ENCODE results near the gene C11orf86.
A peak's percentile ranks its signal among the peaks of the same experiment; 100 is the strongest.

C11orf86 gene

GRCh38 chr11:67022961-67023956 lies 48.2 kb downstream of the C11orf86 start, which contains the start of gene SYT12:
Gene SYT12, plus strand, starts transcription at chr11:67023134. Its CDS starts 7,011 bp downstream, at chr11:67030145.
- no peak for TF ChIP-seq Cebpa-rat (IDR thresholded peaks at IDR 0.05)
- Histone ChIP-seq H3K36me3 (no peaks in the 10 kb centered on the region), H4K20me1 (peaks cover 39% of the 10 kb centered on the region), H3K4me3 (no peak within 1 kb of the TSS), H3K4me1 (peaks cover 35% of the 10 kb centered on the region), H3K4me2 (peak within 1 kb of the TSS; percentile 59), H3K27ac (no peak within 1 kb of the TSS), H3K27me3 (peaks cover 61% of the 10 kb centered on the region), H3K9ac (no peak within 1 kb of the TSS), H3K9me3 (no peaks in the 10 kb centered on the region)

- TF ChIP-seq Cebpa-rat (IDR thresholded peaks at IDR 0.05), result no peak
- H4K20me1 ChIP-seq, result peaks cover 39% of the 10 kb centered on the region
- H3K4me1 ChIP-seq, result peaks cover 39% of the 10 kb centered on the region
- H3K36me3 ChIP-seq, result no peaks in the 10 kb centered on the region
- peaks cover 61% of the 10 kb centered on the region for H3K27me3 ChIP-seq
- peak overlapping the region; percentile 59 for H3K4me2 ChIP-seq
- H3K9me3 ChIP-seq, result no peaks in the 10 kb centered on the region
- H3K4me3 ChIP-seq, result no peak overlapping the region
- no peak overlapping the region for H3K9ac ChIP-seq
- no peak overlapping the region for H3K27ac ChIP-seq
These were observed 48.9 kb downstream of the C11orf86 start for GRCh38 chr11:67023957-67024353.

- H3K9ac ChIP-seq, result no peak overlapping the region
- H4K20me1 ChIP-seq, result peaks cover 39% of the 10 kb centered on the region
- no peak for TF ChIP-seq Cebpa-rat (IDR thresholded peaks at IDR 0.05)
- no peak overlapping the region for H3K27ac ChIP-seq
- no peak overlapping the region for H3K4me3 ChIP-seq
- H3K4me1 ChIP-seq, result peaks cover 39% of the 10 kb centered on the region
- peaks cover 61% of the 10 kb centered on the region for H3K27me3 ChIP-seq
- no peaks in the 10 kb centered on the region for H3K9me3 ChIP-seq
- H3K4me2 ChIP-seq, result peak overlapping the region; percentile 59
- H3K36me3 ChIP-seq, result no peaks in the 10 kb centered on the region
These were observed 49.3 kb downstream of the C11orf86 start for GRCh38 chr11:67024410-67024809.

- no peak overlapping the region for H3K4me3 ChIP-seq
- no peaks in the 10 kb centered on the region for H3K9me3 ChIP-seq
- peak overlapping the region; percentile 59 for H3K4me2 ChIP-seq
- H3K9ac ChIP-seq, result no peak overlapping the region
- H3K36me3 ChIP-seq, result no peaks in the 10 kb centered on the region
- H3K4me1 ChIP-seq, result peaks cover 42% of the 10 kb centered on the region
- H4K20me1 ChIP-seq, result peaks cover 39% of the 10 kb centered on the region
- H3K27ac ChIP-seq, result no peak overlapping the region
- H3K27me3 ChIP-seq, result peaks cover 61% of the 10 kb centered on the region
- no peak for TF ChIP-seq Cebpa-rat (IDR thresholded peaks at IDR 0.05)
These were observed 49.9 kb downstream of the C11orf86 start for GRCh38 chr11:67024966-67025365.

- Histone ChIP-seq H3K9ac (no peak overlapping the region), H4K20me1 (peaks cover 39% of the 10 kb centered on the region), H3K27me3 (peaks cover 61% of the 10 kb centered on the region), H3K4me2 (no peak overlapping the region), H3K36me3 (no peaks in the 10 kb centered on the region), H3K9me3 (no peaks in the 10 kb centered on the region), H3K4me1 (peaks cover 50% of the 10 kb centered on the region), H3K27ac (no peak overlapping the region), H3K4me3 (no peak overlapping the region)
- no peak for TF ChIP-seq Cebpa-rat (IDR thresholded peaks at IDR 0.05)
These were observed 50.6 kb downstream of the C11orf86 start for GRCh38 chr11:67025750-67026149.

All from BLaER1 (cell line).